ENCODE measurements around the gene SNX25. TPM values are rescaled to one million over a fixed set of nuclear protein-coding genes. Genes with fewer than 3 reads are reported as not detected.
A peak's percentile ranks its signal among the peaks of the same experiment; 100 is the strongest.

SNX25 gene
- total RNA-seq, 1 donor from 2014 or later: 53.1 TPM

DNA sequence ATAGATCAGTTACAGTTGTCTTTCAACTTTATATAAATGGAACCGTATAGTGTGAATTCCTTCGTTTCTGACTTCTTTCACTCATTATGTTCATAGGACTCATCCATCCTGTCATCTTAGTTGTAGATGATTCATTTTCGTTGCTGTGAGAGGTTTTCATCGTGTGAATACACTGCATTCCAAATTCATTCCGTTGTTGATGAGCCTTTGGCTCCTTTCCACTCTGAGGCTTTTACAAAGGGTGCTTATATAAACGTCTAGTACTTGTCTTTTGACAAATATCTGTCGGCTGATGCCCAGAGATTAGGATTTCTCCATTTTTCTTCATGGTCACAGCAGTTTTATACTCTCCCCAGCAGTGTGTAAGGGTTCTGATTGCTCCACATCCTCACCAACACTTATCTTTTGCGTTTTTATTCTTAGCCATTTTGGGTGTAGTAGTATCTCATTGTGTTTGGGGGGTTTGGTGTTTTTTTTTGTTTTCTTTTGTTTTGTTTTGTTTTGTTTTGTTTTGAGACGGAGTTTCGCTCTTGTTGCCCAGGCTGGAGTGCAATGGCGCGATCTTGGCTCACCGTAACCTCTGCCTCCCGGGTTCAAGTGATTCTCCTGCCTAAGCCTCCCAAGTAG, 137.7 kb downstream of the SNX25 start:
- Mint-ChIP-seq H3K9me3 (no peaks in the 10 kb centered on the region), H3K4me1 (peaks cover 47% of the 10 kb centered on the region), H3K27me3 (no peaks in the 10 kb centered on the region), H3K4me3 (no peak overlapping the region), H3K27ac (no peak overlapping the region), H3K36me3 (ENCODE audit: low read depth) (peaks cover 77% of the 10 kb centered on the region)
- no peak for TF ChIP-seq CTCF (IDR thresholded peaks at IDR 0.05)
- intact Hi-C loops (cut with micrococcal nuclease): no loop called here
- DNase-seq: no peak
- ChIA-PET POLR2A (no interaction called here), CTCF (no interaction called here)
- no peak for ATAC-seq (ENCODE audit: low read depth)

DNA sequence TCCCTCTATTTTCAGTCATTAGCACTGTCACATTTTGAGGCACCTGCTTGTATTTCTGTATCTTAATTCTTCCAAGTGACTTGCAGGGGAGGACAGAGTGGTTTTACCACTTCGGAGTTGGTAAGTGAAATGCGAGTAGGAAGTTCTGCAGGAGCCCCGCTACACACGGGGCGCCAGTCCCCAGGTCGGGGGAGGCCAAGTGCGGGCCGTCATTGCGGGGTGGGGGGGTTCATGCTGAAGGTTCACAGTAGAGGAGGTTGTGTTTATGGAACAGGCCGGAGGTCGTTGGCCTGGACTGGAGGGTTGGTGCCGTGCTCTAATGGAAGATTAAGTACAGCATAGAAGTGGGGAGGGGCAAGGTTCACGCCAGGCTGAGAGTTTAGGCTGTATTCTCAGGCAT, 142.3 kb downstream of the SNX25 start:
- no peaks in the 10 kb centered on the region for H3K27me3 Mint-ChIP-seq
- no peaks in the 10 kb centered on the region for H3K9me3 Mint-ChIP-seq
- H3K36me3 Mint-ChIP-seq (ENCODE audit: low read depth): peaks cover 87% of the 10 kb centered on the region
- intact Hi-C loops (cut with micrococcal nuclease): no loop called here
- POLR2A ChIA-PET: interaction anchor here (0.7 kb wide), 1 partner anchor 179 kb away, joined by 5 read pairs; no protein-coding TSS in a partner anchor
- CTCF ChIA-PET: interaction anchor here (1.1 kb wide), 1 partner anchor 18 kb away, joined by 3 read pairs; no protein-coding TSS in a partner anchor
- H3K4me3 Mint-ChIP-seq: no peak overlapping the region
- H3K27ac Mint-ChIP-seq: no peak overlapping the region
- ATAC-seq (ENCODE audit: low read depth) (no peak), DNase-seq (no peak)
- H3K4me1 Mint-ChIP-seq: peaks cover 24% of the 10 kb centered on the region
- no peak for TF ChIP-seq CTCF (IDR thresholded peaks at IDR 0.05)

GRCh38 chr4:185352202-185352601, 142.8 kb downstream of the SNX25 start:
- ChIA-PET CTCF (interaction anchor here (1.1 kb wide), 1 partner anchor 18 kb away, joined by 3 read pairs; no protein-coding TSS in a partner anchor), POLR2A (no interaction called here)
- H3K27ac Mint-ChIP-seq: peak overlapping the region; percentile 24
- H3K4me1 Mint-ChIP-seq: peaks cover 24% of the 10 kb centered on the region
- intact Hi-C loops (cut with micrococcal nuclease): no loop called here
- DNase-seq: no peak
- H3K9me3 Mint-ChIP-seq: no peaks in the 10 kb centered on the region
- ATAC-seq (ENCODE audit: low read depth): no peak
- no peaks in the 10 kb centered on the region for H3K27me3 Mint-ChIP-seq
- no peak for TF ChIP-seq CTCF (IDR thresholded peaks at IDR 0.05)
- no peak overlapping the region for H3K4me3 Mint-ChIP-seq
- peaks cover 87% of the 10 kb centered on the region for H3K36me3 Mint-ChIP-seq (ENCODE audit: low read depth)

GRCh38 chr4:185352741-185353140, 143.3 kb downstream of the SNX25 start:
- peak; percentile 47 for ATAC-seq (ENCODE audit: low read depth)
- peaks cover 26% of the 10 kb centered on the region for H3K4me1 Mint-ChIP-seq
- no peaks in the 10 kb centered on the region for H3K27me3 Mint-ChIP-seq
- no peaks in the 10 kb centered on the region for H3K9me3 Mint-ChIP-seq
- no peak for DNase-seq
- no peak for TF ChIP-seq CTCF (IDR thresholded peaks at IDR 0.05)
- peaks cover 88% of the 10 kb centered on the region for H3K36me3 Mint-ChIP-seq (ENCODE audit: low read depth)
- ChIA-PET POLR2A (no interaction called here), CTCF (interaction anchor here (0.6 kb wide), 1 partner anchor 243 kb away, joined by 3 read pairs; no protein-coding TSS in a partner anchor)
- no peak overlapping the region for H3K27ac Mint-ChIP-seq
- intact Hi-C loops (cut with micrococcal nuclease): no loop called here
- H3K4me3 Mint-ChIP-seq: no peak overlapping the region

DNA sequence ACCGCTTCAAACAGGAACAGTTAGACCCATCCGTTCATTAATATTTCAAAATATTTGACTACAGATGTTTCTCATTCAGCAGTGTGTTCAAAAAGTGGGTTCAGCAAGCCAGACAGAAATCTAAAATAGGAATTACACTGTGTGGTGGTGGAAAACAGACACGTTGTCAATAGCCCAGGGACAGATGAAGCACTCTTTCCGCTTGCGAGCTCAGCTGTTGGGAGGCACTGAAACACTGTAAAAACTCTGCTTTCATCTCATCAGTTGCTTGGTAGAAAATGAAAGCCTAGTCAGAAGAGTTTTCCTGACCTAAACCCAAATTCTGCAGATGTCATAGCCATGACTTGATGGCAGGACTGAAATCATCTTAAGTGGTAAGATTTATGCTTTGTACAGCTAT, 147.8 kb downstream of the SNX25 start:
- no peak for TF ChIP-seq CTCF (IDR thresholded peaks at IDR 0.05)
- Mint-ChIP-seq H3K27me3 (no peaks in the 10 kb centered on the region), H3K27ac (no peak overlapping the region), H3K4me3 (no peak overlapping the region), H3K9me3 (no peaks in the 10 kb centered on the region), H3K36me3 (ENCODE audit: low read depth) (peaks cover 77% of the 10 kb centered on the region), H3K4me1 (peaks cover 14% of the 10 kb centered on the region)
- intact Hi-C loops (cut with micrococcal nuclease): no loop called here
- DNase-seq (no peak), ATAC-seq (ENCODE audit: low read depth) (no peak)
- ChIA-PET POLR2A (no interaction called here), CTCF (no interaction called here)

All from activated B cell treated with CpG ODN at 0.5 μM for 24 hours (primary cell).